ENCODE measurements around the gene HNRNPL.
"Not testable (repeated sequence)": the region's sequence is repeated elsewhere in the genome, so short reads cannot be mapped to it uniquely, and the experiment has no call there.

DNA sequence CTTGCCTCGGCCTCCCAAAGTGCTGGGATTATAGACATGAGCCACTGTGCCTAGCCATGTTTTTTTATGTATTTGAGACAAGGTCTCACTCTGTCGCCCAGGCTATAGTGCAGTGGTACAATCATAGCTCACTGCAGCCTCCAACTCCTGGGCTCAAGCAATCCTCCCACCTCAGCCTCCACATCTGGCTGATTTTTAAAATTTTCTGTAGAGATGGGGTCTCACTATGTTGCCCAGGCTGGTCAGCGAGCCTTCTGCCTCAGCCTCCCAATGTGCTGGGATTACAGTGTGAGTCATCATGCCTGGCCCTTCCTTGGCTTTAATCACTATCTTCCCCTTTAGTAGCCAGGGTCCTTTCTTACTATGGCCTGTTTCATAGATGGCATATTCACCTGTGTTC, 34.9 kb upstream of the HNRNPL start:
- TF ChIP-seq, protein P1, sequence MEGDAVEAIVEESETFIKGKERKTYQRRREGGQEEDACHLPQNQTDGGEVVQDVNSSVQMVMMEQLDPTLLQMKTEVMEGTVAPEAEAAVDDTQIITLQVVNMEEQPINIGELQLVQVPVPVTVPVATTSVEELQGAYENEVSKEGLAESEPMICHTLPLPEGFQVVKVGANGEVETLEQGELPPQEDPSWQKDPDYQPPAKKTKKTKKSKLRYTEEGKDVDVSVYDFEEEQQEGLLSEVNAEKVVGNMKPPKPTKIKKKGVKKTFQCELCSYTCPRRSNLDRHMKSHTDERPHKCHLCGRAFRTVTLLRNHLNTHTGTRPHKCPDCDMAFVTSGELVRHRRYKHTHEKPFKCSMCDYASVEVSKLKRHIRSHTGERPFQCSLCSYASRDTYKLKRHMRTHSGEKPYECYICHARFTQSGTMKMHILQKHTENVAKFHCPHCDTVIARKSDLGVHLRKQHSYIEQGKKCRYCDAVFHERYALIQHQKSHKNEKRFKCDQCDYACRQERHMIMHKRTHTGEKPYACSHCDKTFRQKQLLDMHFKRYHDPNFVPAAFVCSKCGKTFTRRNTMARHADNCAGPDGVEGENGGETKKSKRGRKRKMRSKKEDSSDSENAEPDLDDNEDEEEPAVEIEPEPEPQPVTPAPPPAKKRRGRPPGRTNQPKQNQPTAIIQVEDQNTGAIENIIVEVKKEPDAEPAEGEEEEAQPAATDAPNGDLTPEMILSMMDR (IDR thresholded peaks at IDR 0.05): not testable (repeated sequence)
- not testable (repeated sequence) for TF ChIP-seq EZH2 (IDR thresholded peaks at IDR 0.05; ENCODE audit: borderline replicate concordance, insufficient read depth, low read depth, low read length, poor library complexity, severe bottlenecking)
